NCI-H748 (cell line): Measurements from ENCODE around the gene ASMTL.
"Not testable (repeated sequence)": the region's sequence is repeated elsewhere in the genome, so short reads cannot be mapped to it uniquely, and the experiment has no call there.

ENCODE experiments used
- DNase-seq: peaks from one replicate; lab custom pipeline; 2025; ENCODE audit not compliant: unreplicated experiment; lab: John Stamatoyannopoulos, UW

Gene ASMTL

DNA sequence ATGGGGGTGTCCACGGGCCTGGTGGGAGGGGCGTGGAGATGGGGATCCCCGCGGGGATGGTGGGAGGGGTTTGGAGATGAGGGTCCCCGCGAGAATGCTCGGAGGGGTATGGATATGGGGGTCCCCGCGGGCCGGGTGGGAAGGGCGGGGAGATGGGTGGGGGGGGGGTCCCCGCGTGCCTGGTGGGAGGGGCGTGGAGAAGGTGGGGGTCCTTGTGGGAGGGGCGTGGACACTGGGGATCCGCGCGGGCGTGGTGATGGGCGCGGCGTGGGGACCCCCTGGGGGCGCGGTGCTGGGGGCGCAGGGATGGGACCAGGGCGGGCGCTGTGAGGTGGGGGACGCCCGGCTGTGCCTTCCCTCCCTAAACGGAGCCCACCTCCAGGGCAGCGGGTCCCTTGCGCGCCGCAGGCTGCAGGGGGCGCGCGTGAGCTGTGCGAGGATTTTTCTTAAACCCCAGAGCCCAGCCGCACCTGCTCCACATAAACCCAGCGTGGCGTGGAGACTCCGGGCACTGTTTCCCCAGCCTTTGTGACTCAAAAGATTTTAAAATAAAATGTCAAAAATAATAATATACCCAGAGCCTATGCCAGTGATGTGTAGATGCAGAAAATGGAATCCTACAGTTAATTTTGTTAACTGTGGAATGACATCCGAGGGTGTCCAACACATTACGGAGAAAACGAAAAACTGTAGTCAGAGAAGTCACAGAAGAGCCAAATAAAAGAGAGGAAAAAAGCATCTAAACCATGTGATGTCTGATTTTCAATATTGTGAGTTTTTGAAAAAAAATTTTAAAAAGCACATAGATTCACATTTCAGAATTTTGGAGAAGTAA is 1.5 kb upstream of the ASMTL start:
- DNase-seq = no peak

- DNase-seq = no peak
Measured at GRCh38 chrX:1453395-1453783, 680 bp upstream of the ASMTL start.

GRCh38 chrX:1451661-1452515 is 821 bp downstream of the ASMTL start:
- DNase-seq = no peak

- DNase-seq = no peak
Measured at GRCh38 chrX:1451251-1451660, 1.5 kb downstream of the ASMTL start.

GRCh38 chrX:1450361-1451161 is 2.1 kb downstream of the ASMTL start:
- DNase-seq = no peak

GRCh38 chrX:1449823-1450149 is 2.9 kb downstream of the ASMTL start:
- DNase-seq = no peak

DNA sequence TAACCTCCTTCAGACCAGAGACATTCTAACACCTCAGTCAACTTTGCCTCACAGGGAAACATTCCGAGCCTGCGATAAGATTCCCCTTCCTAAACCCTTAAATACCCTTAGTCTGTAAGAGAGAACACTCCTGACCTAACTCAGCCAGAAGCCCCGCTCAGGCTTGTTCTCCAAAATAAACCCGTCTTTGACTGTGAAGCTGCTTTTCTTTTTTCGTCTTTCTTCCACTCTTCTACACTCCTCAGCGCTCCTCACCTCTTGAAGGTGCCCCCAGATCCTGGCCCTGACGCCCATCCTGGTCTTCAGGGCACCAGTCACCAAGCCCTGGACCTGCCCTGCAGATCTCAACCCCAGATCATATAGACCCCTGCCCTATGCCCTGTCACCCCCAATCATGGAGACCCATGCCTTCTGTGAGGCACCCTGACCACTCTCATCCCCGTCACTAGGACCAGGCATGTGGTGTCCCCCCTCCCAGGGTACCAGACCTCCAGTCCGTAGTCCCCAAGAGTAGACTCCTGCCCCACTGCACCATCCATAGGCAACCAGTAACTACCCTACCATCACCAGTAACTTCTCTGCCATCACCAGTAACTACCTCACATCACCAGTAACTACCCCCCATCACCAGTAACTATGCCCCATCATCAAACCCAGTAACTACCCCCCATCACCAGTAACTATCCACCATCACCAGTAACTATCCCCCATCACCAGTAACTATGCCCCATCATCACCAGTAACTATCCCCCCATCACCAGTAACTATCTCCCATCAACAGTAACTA is 3.5 kb downstream of the ASMTL start:
- DNase-seq = no peak

GRCh38 chrX:1448573-1449001 is 4.1 kb downstream of the ASMTL start:
- DNase-seq = not testable (repeated sequence)

GRCh38 chrX:1447969-1448572 is 4.6 kb downstream of the ASMTL start:
- not testable (repeated sequence) for DNase-seq

DNA sequence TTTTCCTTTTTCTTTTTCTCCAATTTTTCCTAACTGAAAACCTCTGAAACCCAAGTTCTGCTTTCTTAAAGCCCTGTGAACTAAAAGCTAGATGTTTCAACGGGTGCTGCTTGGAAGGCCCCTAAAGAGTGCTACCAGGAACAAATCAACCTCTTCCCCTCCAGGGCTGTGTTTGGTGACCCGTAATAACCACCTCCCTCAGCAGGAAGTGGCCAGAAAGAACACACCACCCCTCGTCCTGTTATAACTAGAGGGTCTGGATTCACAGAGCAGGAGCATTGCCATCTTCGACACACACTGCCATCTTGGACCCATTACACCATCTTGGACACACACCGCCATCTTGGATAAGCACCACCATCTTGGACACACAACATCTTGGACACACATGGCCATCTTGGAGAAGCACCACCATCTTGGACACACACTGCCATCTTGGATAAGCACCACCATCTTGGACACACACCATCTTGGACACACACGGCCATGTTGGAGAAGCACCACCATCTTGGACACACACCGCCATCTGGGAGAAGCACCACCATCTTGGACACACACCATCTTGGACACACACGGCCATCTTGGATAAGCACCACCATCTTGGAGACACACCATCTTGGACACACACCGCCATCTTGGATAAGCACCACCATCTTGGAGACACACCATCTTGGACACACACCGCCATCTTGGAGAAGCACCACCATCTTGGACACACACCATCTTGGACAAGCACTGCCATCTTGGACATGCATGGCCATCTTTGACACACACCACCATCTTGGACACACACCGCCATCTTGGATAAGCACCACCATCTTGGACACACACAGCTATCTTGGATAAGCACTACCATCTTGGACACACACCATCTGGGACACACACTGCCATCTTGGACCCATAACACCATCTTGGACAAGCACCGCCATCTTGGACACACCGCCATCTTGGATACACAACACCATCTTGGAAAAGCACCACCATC is 5.4 kb downstream of the ASMTL start:
- DNase-seq = not testable (repeated sequence)

- DNase-seq = no peak
Measured at GRCh38 chrX:1444561-1445500, 7.9 kb downstream of the ASMTL start.

DNA sequence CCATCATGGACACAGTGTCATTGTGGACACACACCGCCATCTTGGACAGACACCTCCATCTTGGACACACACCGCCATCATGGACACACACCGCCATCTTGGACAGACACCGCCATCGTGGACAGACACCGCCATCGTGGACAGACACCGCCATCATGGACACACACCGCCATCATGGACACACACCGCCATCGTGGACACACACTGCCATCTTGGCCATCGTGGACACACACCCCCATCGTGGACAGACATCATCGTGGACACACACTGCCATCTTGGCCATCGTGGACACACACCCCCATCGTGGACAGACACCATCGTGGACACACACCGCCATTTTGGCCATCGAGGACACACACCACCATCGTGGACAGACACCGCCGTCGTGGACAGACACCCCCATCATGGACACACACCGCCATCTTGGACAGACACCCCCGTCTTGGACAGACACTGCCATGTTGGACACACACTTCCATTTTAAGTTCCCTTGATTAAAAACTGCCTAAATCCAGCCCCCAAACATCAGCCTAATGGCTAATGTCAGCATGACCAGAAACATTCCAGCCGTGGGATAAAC is 9.1 kb downstream of the ASMTL start:
- DNase-seq = no peak

DNA sequence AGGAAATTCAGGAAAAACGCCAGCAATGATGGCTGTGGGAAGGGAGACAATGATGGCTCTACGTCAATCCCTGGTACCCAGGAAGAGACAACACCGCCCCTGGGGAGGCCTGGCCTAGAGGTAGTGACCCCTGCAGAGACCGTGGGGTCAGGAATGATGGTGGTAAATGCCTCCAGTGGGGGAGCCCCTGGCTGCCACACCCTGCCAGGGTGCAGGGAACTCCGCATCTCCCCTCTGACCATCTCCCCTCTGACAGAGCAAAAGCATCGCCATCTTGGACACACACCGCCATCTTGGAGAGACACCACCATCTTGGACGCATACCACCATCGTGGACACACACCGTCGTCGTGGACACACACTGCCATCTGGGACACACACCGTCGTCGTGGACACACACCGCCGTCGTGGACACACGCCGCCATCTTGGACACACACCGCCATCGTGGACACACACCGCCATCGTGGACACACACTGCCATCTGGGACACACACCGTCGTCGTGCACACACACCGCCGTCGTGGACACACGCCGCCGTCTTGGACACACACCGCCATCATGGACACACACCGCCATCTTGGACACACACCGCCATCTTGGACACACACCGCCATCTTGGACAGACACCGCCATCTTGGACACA is 9.9 kb downstream of the ASMTL start:
- DNase-seq = no peak

DNA sequence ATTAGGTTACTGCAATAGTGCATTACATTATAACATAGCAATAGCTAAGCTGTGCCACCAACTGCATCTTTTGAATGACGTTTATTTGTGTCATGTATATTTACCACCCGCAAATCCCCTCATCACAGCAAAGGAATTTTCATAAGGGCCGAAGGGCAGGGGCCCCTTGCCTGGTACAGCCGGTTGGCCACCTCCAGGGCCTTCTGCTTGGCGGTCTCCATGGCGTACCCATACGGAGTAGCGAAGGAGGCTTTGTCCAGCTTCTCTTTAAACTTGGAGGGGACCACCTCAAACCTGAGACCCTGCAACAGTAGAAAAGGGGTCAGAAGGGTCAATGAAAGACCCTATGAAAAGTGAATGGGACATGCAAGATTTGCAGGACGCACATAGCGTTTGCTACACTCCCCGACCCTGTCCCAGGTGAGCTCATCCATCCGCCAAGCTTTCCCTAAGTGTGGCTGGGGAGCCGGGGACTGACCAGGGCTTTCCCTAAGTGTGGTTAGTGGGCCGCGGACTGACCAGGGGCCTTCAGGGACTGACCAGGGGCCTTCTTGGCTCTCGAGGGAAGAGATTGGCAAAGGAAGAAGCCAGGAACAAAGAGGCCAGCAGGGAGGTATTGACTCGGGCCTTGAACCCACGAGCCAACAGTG is 10.6 kb downstream of the ASMTL start:
- DNase-seq = no peak

DNA sequence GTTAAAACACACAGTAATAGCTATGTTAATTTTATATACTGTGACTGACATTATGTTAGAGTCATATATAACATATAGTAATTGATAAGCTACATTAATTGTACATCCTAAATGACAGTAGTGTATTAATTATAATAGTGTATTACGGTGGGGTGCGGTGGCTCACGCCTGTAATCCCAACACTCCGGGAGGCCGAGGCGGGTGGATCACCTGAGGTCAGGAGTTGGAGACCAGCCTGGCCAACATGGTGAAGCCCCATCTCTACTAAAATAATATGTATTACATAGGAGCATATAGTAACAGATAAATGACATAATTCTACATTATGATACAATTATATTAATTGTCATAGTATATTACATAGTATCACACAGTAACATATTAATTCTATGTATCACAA is 12.2 kb downstream of the ASMTL start:
- no peak for DNase-seq

DNA sequence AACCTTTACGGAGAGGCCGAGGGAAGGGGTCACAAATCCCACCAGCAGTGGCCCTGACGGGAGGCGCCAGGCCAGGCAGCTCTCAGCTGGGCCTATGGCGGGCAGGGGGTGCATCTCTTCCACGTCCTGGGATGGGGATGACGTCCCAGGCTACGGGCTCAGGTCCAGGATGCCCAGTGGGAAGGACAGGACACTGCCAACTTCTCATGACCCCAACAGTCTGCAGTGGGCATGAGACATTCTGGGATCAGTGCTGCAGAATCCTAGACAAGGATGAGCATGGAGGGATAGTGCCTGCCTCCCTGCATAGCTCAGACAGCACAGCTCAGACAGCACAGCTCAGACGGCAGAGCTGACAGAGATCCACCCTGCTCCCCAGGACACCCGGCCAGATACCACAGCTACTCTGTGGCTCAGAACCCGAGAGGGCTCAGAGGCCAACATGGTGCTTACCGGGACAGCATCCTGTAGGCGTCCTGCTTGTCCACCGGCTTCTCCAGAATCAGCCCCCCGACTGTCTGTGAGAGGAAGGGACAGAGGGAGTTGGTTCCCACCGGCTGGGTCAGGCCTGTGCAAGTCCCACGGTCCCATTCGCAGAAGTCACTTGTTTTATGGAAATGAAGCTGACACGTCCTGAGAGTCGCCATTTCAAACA is 17.3 kb downstream of the ASMTL start:
- no peak for DNase-seq
